HG02571 (cell line): ENCODE data around the gene PAX7.
"Not testable (repeated sequence)": the region's sequence is repeated elsewhere in the genome, so short reads cannot be mapped to it uniquely, and the experiment has no call there.

Experiments
- ATAC-seq: cut with Tn5 transposase; IDR thresholded peaks from one replicate; pipeline ENCODE4 v1.9.1; 2021; ENCODE audit warnings: mild to moderate bottlenecking, moderate library complexity; ENCODE audit not compliant: unreplicated experiment

The PAX7 gene

DNA sequence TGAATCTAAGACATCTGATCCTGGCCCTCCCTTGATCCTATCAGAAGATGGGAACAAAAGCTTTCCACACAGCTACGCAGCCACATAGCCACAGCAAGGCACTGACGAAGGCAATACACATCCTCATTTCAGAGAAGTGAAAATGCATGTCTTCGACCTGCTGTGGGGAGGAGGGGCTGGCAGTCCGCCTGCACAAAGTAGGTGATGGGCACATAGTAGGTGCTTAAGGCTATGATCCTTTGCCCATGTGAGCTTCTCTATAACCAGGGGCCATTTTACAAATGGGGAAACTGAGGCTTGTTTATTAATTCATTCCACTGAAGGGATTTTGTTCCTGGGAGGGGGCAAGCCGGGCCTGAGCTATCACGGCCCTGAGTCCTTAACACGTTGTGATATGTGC is 94.2 kb downstream of the PAX7 start:
- ATAC-seq: no peak

- ATAC-seq: no peak
Observed at GRCh38 chr1:18725231-18725895, 94.7 kb downstream of the PAX7 start.

DNA sequence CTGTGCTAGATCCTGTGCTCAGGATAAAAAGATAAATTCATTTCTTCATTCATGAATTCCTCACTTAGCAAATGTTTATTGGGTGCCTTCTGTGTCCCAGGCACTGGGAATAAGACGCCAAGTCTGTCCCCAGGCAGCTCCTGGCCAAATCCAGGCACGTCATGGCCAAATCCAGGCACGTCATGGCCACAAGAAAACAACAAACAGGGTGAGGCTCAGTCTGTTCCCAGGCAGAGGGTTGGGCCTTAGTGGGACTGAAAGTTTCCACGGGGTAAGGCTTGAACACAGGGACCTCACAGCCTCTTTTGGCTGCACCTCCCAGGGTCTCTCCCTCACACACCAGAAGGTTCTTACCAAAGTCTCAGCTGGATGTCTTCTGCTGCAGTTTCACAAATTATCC is 95.7 kb downstream of the PAX7 start:
- no peak for ATAC-seq

DNA sequence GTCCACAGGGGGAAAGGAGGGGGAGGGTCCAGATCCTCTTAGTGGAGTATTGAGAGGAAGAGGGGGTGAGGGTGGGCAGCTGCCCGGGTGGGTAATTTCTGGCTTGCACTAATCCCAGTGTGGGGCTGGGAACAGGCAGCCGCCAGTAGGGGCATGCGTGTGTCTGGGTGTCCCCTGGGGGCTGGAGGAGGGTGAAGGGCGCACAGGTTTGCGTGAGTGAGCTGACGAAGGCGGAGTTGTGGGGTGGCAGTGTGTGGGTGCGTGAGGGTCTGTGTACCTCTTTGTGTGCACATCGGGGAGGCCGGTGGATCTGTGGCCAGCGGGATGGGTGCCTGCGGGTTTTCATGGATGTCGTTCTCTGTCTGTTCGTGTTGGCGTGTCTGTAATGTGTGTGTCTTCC is 97.3 kb downstream of the PAX7 start:
- no peak for ATAC-seq

DNA sequence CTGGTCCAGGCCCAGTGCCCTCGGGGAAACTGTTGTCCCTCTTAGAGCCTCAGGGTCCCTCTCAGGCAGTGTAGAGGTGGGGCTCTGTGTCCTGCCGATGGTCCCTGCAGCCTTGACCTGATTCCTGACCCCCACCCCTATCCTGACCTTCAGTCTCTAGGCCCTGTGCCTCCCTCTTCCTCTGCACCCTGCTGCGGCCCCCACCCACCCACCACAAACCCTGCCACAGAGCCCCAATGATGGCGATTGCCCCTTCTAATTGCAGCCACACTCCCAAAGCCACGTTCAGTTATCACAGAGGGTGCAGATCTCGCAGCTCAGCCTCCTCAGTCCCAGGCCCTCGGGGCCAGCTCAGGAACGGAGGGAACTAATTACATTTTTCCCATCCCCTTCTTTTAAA is 99.7 kb downstream of the PAX7 start:
- ATAC-seq: no peak

GRCh38 chr1:18731148-18731547 is 100.5 kb downstream of the PAX7 start:
- no peak for ATAC-seq

DNA sequence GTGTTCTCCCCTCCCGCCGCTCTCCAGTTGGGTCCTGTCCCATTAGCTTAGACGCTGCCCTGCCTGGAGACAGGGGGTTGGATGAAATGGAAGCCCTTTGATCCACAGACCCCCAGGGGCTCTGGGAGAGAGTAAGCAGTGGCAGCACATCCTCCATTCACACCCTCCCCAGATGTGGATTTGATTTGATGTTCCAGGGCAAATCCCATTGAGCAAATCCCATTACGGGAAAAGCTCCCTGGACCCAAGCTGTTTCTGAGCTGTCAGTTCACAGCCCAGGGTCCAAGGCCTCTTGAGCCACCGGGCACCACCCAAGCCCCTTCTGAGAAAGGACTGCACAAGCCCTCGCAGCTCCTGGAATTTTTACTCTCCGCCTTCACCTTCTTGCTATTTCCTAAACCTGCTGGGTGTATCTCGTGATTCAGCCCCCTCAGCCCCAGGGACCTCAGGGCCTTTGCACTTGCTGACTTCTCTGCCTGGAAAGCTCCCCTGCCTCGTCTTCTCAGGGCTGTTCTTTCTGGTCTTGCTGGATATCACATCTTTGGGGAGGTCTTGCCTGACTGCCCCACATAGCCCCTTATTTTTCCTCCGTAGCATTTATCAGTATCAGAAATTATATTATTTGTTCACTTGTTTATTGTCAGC is 101.1 kb downstream of the PAX7 start:
- no peak for ATAC-seq

- no peak for ATAC-seq
Observed at GRCh38 chr1:18732686-18733085, 102.0 kb downstream of the PAX7 start.

DNA sequence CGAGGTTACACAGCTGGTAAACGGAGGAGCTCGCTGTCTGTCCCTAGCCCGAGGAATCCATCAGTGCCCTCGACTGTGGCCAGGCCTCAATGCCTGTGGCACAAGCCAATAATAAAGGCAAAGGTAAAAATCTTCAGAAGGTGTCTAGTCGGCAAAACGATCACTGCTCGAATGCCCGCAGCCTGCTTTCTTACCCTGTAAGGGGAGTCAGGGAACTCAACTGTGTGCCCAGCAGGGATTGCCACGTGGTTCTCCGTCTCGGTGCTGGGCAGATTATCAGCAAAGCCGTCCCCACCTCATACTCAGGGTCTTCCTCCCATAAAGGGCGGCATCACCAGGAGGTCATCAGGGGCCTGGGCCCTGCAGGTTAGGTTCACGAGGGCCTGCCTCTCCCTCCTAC is 103.4 kb downstream of the PAX7 start:
- no peak for ATAC-seq

DNA sequence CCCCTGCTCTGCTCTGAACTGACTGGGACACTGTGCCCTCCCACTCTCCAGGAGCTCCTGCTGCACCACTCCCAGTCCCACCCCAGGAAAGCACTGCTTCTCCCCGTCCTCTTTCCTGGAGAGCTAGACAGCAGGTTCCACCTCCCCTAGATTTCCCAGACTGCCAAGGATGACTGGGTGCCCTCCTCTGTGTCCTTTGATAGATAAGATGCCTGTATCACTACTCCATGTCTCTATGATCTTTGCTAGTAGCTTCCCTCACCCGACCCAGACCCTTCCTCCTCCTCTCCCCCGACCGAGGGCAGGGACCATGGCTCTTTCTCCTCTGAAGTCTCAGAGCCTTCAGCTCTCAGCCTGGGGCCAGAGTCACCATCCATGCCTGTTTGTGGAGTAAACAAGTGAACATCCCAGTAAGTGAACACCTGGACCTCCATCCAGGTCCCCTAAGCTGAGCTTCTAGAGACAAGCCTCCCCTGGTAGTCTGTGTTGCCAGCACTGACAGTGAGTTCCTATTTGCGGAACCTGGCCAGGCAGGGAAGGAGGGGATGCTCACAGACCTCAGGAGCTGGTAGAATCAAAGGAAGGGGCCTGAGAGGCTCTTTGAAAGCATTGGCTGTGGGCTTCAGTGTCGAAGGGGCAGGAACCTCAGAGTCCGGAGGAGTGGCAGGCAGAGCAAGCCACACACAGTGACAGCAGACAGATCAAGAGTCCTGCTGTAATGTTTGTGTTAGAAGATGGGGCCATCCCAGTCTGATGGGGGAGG is 104.0 kb downstream of the PAX7 start:
- no peak for ATAC-seq

- ATAC-seq: no peak
Observed at GRCh38 chr1:18735224-18735997, 104.8 kb downstream of the PAX7 start.

DNA sequence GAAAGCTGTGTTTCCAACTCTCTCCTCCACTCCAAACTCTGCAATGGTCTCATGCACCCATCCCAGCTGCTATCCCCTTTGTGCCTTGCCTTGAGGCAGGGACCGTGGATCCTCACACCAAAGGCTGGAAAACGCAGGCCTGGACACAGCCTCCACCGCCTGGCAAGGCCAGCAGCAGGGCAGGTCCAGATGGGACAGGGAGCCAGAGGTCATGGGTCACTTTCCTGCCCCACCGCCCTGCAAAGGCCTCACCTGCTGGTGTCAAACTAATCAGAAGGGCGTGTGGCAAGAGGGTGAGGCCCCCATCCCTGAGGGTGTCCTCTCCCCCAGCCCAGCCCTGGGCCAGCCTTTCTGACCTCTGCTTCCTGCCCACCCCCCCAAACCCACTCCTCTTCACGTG is 106.3 kb downstream of the PAX7 start:
- ATAC-seq: no peak

GRCh38 chr1:18738126-18738525 is 107.5 kb downstream of the PAX7 start:
- ATAC-seq: no peak

GRCh38 chr1:18738617-18739016 is 108.0 kb downstream of the PAX7 start:
- ATAC-seq: no peak

GRCh38 chr1:18739408-18739807 is 108.8 kb downstream of the PAX7 start:
- ATAC-seq: no peak

DNA sequence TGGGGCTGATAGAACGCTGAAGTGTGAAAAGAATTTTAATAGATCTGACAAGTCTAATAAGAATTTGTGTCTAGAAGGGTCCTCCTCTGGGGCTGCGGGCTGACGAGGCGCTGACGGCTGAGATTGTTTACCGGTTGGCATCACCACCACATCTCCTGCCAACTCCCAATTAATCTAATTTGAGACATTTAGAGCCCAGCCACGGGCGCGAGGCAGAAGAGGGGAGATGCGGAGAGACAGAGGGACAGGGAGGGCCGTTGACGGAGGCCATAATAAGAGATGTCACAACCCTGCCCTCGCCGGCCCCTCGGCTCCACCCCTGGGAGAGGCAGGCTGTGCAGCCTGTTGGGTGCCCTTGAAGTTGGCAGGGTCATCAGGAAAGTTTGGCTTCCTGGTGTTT is 109.3 kb downstream of the PAX7 start:
- no peak for ATAC-seq

- no peak for ATAC-seq
Observed at GRCh38 chr1:18740617-18741016, 110.0 kb downstream of the PAX7 start.

- ATAC-seq: no peak
Observed at GRCh38 chr1:18743233-18743632, 112.6 kb downstream of the PAX7 start.

GRCh38 chr1:18744381-18744780 is 113.7 kb downstream of the PAX7 start:
- not testable (repeated sequence) for ATAC-seq

DNA sequence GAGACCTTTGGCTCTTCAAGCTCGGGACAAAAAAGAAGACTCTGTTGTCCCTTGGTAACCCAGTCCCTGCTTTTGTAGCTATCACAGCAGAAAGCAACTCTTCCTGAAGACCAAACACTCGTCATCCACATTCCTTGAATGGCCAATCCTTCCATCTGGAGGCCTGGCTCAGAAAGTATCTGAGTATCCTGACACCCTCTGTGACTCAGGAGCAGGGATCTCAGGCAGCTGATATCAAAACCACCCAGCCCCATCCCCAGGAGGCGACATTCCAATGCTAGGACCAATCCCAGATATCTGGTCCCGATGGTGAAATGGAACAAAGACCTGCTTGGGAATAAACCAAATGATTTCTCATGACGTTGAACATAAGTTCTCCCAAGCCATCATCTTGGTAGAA is 116.3 kb downstream of the PAX7 start:
- ATAC-seq: no peak

DNA sequence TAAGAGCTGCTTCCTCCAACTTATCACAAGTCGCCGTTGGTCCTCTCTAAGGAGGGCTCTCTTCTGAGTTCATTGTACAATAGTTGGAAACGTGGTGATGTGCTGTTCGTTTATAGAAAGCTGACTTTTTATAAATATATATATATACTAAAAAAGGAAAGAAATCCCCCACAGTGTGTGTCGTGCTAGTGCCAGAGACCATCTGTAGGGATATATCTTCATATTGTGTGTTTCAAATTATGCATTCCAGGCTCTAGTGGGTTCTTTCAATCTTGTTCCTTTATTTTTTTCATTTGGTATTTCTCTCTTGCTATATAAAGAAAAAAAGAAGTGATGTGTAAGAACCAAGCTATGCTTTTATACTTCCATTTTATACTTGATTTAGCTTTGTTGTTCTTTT is 117.0 kb downstream of the PAX7 start:
- ATAC-seq: no peak
